NCI-H524 treated with DMSO at 0.1 percent for 48 hours (cell line): ENCODE measurements around the gene PXMP2.
"Not testable (repeated sequence)": the region's sequence is repeated elsewhere in the genome, so short reads cannot be mapped to it uniquely, and the experiment has no call there.

Source experiments
- DNase-seq: peaks from one replicate; lab custom pipeline; 2025; lab: John Stamatoyannopoulos, UW

Gene PXMP2

GRCh38 chr12:132694888-132695287, 7.5 kb downstream of the PXMP2 start:
- DNase-seq, result not testable (repeated sequence)

- no peak for DNase-seq
These were observed 8.0 kb downstream of the PXMP2 start for GRCh38 chr12:132695431-132695830.

- DNase-seq, result no peak
These were observed 11.0 kb downstream of the PXMP2 start for GRCh38 chr12:132698341-132698740.

- no peak for DNase-seq
These were observed 12.9 kb downstream of the PXMP2 start for GRCh38 chr12:132700212-132700822.

GRCh38 chr12:132702640-132703039, 15.3 kb downstream of the PXMP2 start:
- no peak for DNase-seq

GRCh38 chr12:132703641-132704040, 16.3 kb downstream of the PXMP2 start:
- DNase-seq, result no peak

GRCh38 chr12:132707241-132707640, 19.9 kb downstream of the PXMP2 start:
- DNase-seq, result no peak

- DNase-seq, result no peak
These were observed 20.8 kb downstream of the PXMP2 start for GRCh38 chr12:132708150-132708549.

- DNase-seq, result no peak
These were observed 22.6 kb downstream of the PXMP2 start for GRCh38 chr12:132710043-132710404.

- DNase-seq, result peak; percentile 14
These were observed 23.2 kb downstream of the PXMP2 start, which contains the start of gene PGAM5 for GRCh38 chr12:132710405-132711079. PGAM5 (plus strand) TSS chr12:132710842; CDS start chr12:132710877, 35 bp downstream.

GRCh38 chr12:132711080-132711843, 23.9 kb downstream of the PXMP2 start:
- DNase-seq, result no peak

- DNase-seq, result no peak
These were observed 25.7 kb downstream of the PXMP2 start for GRCh38 chr12:132713123-132713522.

- no peak for DNase-seq
These were observed 28.5 kb downstream of the PXMP2 start for GRCh38 chr12:132715874-132716273.

GRCh38 chr12:132716356-132716755, 29.0 kb downstream of the PXMP2 start:
- DNase-seq, result no peak

GRCh38 chr12:132717011-132717410, 29.6 kb downstream of the PXMP2 start:
- DNase-seq, result no peak

- DNase-seq, result no peak
These were observed 30.4 kb downstream of the PXMP2 start for GRCh38 chr12:132717531-132718387.

- no peak for DNase-seq
These were observed 31.3 kb downstream of the PXMP2 start for GRCh38 chr12:132718644-132719043.

- DNase-seq, result no peak
These were observed 32.0 kb downstream of the PXMP2 start for GRCh38 chr12:132719141-132719953.

- no peak for DNase-seq
These were observed 32.6 kb downstream of the PXMP2 start for GRCh38 chr12:132719954-132720324.

- DNase-seq, result no peak
These were observed 33.4 kb downstream of the PXMP2 start for GRCh38 chr12:132720606-132721345.
